ENCODE measurements around the gene ALKAL2. TPM values are rescaled to one million over a fixed set of nuclear protein-coding genes. Genes with fewer than 3 reads are reported as not detected.

ALKAL2 gene
- total and polyA plus RNA-seq, 9 of the 15 experiments (the other 6 are each of a cell fraction or from before 2014, with no cell fraction given): not detected

DNA sequence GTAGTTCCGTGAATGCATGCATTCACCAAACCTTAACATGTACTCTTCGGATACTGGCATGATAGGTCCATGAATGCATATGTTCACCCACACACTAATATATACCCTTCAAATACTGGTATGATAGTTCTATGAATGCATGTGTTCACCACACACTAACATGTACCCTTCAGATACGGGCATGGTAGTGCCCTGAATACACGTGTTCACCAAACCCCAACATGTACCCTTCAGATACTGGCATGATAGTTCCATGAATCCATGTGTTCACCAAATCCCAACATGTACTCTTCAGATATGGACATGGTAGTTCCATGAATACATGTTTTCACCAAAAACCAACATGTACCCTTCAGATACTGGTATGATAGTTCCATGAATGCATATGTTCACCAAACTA is 48.5 kb upstream of the ALKAL2 start (continued):
- TF ChIP-seq, protein P1, sequence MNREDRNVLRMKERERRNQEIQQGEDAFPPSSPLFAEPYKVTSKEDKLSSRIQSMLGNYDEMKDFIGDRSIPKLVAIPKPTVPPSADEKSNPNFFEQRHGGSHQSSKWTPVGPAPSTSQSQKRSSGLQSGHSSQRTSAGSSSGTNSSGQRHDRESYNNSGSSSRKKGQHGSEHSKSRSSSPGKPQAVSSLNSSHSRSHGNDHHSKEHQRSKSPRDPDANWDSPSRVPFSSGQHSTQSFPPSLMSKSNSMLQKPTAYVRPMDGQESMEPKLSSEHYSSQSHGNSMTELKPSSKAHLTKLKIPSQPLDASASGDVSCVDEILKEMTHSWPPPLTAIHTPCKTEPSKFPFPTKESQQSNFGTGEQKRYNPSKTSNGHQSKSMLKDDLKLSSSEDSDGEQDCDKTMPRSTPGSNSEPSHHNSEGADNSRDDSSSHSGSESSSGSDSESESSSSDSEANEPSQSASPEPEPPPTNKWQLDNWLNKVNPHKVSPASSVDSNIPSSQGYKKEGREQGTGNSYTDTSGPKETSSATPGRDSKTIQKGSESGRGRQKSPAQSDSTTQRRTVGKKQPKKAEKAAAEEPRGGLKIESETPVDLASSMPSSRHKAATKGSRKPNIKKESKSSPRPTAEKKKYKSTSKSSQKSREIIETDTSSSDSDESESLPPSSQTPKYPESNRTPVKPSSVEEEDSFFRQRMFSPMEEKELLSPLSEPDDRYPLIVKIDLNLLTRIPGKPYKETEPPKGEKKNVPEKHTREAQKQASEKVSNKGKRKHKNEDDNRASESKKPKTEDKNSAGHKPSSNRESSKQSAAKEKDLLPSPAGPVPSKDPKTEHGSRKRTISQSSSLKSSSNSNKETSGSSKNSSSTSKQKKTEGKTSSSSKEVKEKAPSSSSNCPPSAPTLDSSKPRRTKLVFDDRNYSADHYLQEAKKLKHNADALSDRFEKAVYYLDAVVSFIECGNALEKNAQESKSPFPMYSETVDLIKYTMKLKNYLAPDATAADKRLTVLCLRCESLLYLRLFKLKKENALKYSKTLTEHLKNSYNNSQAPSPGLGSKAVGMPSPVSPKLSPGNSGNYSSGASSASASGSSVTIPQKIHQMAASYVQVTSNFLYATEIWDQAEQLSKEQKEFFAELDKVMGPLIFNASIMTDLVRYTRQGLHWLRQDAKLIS (CRISPR knock-in tag; IDR thresholded peaks at IDR 0.05): no peak
- TF ChIP-seq, protein P2, sequence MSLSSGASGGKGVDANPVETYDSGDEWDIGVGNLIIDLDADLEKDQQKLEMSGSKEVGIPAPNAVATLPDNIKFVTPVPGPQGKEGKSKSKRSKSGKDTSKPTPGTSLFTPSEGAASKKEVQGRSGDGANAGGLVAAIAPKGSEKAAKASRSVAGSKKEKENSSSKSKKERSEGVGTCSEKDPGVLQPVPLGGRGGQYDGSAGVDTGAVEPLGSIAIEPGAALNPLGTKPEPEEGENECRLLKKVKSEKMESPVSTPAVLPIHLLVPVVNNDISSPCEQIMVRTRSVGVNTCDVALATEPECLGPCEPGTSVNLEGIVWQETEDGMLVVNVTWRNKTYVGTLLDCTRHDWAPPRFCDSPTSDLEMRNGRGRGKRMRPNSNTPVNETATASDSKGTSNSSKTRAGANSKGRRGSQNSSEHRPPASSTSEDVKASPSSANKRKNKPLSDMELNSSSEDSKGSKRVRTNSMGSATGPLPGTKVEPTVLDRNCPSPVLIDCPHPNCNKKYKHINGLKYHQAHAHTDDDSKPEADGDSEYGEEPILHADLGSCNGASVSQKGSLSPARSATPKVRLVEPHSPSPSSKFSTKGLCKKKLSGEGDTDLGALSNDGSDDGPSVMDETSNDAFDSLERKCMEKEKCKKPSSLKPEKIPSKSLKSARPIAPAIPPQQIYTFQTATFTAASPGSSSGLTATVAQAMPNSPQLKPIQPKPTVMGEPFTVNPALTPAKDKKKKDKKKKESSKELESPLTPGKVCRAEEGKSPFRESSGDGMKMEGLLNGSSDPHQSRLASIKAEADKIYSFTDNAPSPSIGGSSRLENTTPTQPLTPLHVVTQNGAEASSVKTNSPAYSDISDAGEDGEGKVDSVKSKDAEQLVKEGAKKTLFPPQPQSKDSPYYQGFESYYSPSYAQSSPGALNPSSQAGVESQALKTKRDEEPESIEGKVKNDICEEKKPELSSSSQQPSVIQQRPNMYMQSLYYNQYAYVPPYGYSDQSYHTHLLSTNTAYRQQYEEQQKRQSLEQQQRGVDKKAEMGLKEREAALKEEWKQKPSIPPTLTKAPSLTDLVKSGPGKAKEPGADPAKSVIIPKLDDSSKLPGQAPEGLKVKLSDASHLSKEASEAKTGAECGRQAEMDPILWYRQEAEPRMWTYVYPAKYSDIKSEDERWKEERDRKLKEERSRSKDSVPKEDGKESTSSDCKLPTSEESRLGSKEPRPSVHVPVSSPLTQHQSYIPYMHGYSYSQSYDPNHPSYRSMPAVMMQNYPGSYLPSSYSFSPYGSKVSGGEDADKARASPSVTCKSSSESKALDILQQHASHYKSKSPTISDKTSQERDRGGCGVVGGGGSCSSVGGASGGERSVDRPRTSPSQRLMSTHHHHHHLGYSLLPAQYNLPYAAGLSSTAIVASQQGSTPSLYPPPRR (CRISPR knock-in tag; IDR thresholded peaks at IDR 0.05; ENCODE audit: borderline replicate concordance): no peak
- TF ChIP-seq, protein P3, sequence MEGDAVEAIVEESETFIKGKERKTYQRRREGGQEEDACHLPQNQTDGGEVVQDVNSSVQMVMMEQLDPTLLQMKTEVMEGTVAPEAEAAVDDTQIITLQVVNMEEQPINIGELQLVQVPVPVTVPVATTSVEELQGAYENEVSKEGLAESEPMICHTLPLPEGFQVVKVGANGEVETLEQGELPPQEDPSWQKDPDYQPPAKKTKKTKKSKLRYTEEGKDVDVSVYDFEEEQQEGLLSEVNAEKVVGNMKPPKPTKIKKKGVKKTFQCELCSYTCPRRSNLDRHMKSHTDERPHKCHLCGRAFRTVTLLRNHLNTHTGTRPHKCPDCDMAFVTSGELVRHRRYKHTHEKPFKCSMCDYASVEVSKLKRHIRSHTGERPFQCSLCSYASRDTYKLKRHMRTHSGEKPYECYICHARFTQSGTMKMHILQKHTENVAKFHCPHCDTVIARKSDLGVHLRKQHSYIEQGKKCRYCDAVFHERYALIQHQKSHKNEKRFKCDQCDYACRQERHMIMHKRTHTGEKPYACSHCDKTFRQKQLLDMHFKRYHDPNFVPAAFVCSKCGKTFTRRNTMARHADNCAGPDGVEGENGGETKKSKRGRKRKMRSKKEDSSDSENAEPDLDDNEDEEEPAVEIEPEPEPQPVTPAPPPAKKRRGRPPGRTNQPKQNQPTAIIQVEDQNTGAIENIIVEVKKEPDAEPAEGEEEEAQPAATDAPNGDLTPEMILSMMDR (IDR thresholded peaks at IDR 0.05 in 2 of 3, conservative IDR thresholded peaks at IDR 0.05 in 1 of 3; ENCODE audit: insufficient read depth in 2 of 3, low read depth in 1 of 3, low read length in 3 of 3): no peak
- TF ChIP-seq, protein P4, sequence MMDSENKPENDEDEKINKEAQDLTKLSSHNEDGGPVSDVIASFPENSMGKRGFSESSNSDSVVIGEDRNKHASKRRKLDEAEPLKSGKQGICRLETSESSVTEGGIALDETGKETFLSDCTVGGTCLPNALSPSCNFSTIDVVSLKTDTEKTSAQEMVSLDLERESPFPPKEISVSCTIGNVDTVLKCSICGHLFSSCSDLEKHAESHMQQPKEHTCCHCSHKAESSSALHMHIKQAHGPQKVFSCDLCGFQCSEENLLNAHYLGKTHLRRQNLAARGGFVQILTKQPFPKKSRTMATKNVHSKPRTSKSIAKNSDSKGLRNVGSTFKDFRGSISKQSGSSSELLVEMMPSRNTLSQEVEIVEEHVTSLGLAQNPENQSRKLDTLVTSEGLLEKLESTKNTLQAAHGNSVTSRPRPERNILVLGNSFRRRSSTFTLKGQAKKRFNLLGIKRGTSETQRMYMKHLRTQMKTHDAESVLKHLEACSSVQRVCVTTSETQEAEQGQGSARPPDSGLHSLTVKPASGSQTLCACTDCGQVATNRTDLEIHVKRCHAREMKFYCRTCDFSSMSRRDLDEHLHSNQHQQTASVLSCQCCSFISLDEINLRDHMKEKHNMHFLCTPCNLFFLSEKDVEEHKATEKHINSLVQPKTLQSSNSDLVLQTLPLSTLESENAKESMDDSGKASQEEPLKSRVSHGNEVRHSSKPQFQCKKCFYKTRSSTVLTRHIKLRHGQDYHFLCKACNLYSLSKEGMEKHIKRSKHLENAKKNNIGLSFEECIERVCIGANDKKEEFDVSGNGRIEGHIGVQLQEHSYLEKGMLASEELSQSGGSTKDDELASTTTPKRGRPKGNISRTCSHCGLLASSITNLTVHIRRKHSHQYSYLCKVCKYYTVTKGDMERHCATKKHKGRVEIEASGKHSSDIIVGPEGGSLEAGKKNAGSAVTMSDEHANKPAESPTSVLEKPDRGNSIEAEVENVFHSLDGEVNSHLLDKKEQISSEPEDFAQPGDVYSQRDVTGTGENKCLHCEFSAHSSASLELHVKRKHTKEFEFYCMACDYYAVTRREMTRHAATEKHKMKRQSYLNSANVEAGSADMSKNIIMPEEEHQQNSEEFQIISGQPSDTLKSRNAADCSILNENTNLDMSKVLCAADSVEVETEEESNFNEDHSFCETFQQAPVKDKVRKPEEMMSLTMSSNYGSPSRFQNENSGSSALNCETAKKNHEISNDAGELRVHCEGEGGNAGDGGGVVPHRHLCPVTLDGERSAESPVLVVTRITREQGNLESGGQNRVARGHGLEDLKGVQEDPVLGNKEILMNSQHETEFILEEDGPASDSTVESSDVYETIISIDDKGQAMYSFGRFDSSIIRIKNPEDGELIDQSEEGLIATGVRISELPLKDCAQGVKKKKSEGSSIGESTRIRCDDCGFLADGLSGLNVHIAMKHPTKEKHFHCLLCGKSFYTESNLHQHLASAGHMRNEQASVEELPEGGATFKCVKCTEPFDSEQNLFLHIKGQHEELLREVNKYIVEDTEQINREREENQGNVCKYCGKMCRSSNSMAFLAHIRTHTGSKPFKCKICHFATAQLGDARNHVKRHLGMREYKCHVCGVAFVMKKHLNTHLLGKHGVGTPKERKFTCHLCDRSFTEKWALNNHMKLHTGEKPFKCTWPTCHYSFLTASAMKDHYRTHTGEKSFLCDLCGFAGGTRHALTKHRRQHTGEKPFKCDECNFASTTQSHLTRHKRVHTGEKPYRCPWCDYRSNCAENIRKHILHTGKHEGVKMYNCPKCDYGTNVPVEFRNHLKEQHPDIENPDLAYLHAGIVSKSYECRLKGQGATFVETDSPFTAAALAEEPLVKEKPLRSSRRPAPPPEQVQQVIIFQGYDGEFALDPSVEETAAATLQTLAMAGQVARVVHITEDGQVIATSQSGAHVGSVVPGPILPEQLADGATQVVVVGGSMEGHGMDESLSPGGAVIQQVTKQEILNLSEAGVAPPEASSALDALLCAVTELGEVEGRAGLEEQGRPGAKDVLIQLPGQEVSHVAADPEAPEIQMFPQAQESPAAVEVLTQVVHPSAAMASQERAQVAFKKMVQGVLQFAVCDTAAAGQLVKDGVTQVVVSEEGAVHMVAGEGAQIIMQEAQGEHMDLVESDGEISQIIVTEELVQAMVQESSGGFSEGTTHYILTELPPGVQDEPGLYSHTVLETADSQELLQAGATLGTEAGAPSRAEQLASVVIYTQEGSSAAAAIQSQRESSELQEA (IDR thresholded peaks at IDR 0.05; ENCODE audit: low read depth): no peak
- TF ChIP-seq, protein P5, sequence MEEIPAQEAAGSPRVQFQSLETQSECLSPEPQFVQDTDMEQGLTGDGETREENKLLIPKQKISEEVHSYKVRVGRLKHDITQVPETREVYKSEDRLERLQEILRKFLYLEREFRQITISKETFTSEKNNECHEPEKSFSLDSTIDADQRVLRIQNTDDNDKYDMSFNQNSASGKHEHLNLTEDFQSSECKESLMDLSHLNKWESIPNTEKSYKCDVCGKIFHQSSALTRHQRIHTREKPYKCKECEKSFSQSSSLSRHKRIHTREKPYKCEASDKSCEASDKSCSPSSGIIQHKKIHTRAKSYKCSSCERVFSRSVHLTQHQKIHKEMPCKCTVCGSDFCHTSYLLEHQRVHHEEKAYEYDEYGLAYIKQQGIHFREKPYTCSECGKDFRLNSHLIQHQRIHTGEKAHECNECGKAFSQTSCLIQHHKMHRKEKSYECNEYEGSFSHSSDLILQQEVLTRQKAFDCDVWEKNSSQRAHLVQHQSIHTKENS (CRISPR knock-in tag; IDR thresholded peaks at IDR 0.05): no peak
- TF ChIP-seq FOXK1 (CRISPR knock-in tag; IDR thresholded peaks at IDR 0.05; ENCODE audit: borderline replicate concordance): no peak
